GM12878 (cell line): ENCODE data around the gene HMGXB4.

Experiments
- BRCA1 ChIP-seq: IDR thresholded peaks from 2 replicates; pipeline ENCODE4 v1.6.1; 2011; ENCODE audit warnings: low read depth, low read length, improper control_type of control experiment
- CREB1 ChIP-seq: IDR thresholded peaks from 2 replicates; pipeline ENCODE4 v1.6.1; 2012; ENCODE audit warnings: low read depth, mild to moderate bottlenecking, inconsistent platforms
- CTCF ChIP-seq, 3 experiments: IDR thresholded peaks in 2 of 3; conservative IDR thresholded peaks in 1 of 3; 2 replicates each; pipeline ENCODE4 v1.5.1; 2011; ENCODE audit warnings: low read depth in 3 of 3, low read length in 3 of 3, mild to moderate bottlenecking in 3 of 3, control low read depth in 2 of 3, moderate library complexity in 2 of 3, inconsistent platforms in 1 of 3, mixed read lengths in 1 of 3; ENCODE audit not compliant: control insufficient read depth in 2 of 3, insufficient read depth in 1 of 3; ENCODE audit errors: extremely low read depth in 1 of 3
- EZH2 ChIP-seq: IDR thresholded peaks from 2 replicates; pipeline ENCODE4 v1.6.1; 2012; ENCODE audit warnings: low read depth, mild to moderate bottlenecking, control low read depth, inconsistent platforms, low read length, borderline replicate concordance; ENCODE audit not compliant: control insufficient read depth
- FOXM1 ChIP-seq: IDR thresholded peaks from 2 replicates; pipeline ENCODE4 v1.6.1; 2012; ENCODE audit warnings: low read depth, mild to moderate bottlenecking, inconsistent platforms, low read length, moderate library complexity
- MAX ChIP-seq: IDR thresholded peaks from 2 replicates; pipeline ENCODE4 v1.6.1; 2012; ENCODE audit warnings: low read depth, low read length, improper control_type of control experiment
- REST ChIP-seq: IDR thresholded peaks from 2 replicates; pipeline ENCODE4 v1.6.1; 2012; ENCODE audit warnings: mild to moderate bottlenecking, low read depth, low read length
- SP1 ChIP-seq: IDR thresholded peaks from one replicate; pipeline ENCODE4 v1.6.1; 2011; ENCODE audit warnings: low read depth, low read length
- SUZ12 ChIP-seq: fragments of 200-600 bp; sonication (generic); IDR thresholded peaks from one replicate; pipeline ENCODE4 v1.6.1; 2018; ENCODE audit warnings: antibody characterized with exemption, mild to moderate bottlenecking; ENCODE audit not compliant: unreplicated experiment
- TBL1XR1 ChIP-seq: IDR thresholded peaks from 2 replicates; pipeline ENCODE4 v1.6.1; 2012; ENCODE audit warnings: low read depth, low read length, improper control_type of control experiment
- TCF12 ChIP-seq: IDR thresholded peaks from 2 replicates; pipeline ENCODE4 v1.6.1; 2011; ENCODE audit warnings: low read depth, mild to moderate bottlenecking, low read length
- ZBTB11 ChIP-seq: fragments of 450-650 bp; formaldehyde crosslinking; IDR thresholded peaks from 2 replicates; pipeline ENCODE4 v1.5.0; 2022; ENCODE audit warnings: mild to moderate bottlenecking, missing genetic modification characterization

- TF ChIP-seq EZH2 (no peak), CREB1 (no peak), CTCF (IDR thresholded peaks at IDR 0.05 in 2 of 3, conservative IDR thresholded peaks at IDR 0.05 in 1 of 3; ENCODE audit: control insufficient read depth in 2 of 3, extremely low read depth in 1 of 3, insufficient read depth in 1 of 3, low read depth in 3 of 3, low read length in 3 of 3) (no peak), TCF12 (no peak), REST (no peak), SP1 (no peak), FOXM1 (no peak), ZBTB11 (CRISPR knock-in tag) (no peak), TBL1XR1 (no peak), SUZ12 (no peak), BRCA1 (no peak), MAX (no peak)
Observed at GRCh38 chr22:35317680-35318290, 60.5 kb downstream of the HMGXB4 start.
